PC-3 (cell line): ENCODE data around the gene OSCAR.

Experiments used
- CTCF ChIP-seq: fragments of 300-600 bp; sonication (generic); conservative IDR thresholded peaks from 2 replicates; pipeline ENCODE4 v1.5.1; 2017; ENCODE audit warnings: antibody characterized with exemption, low read depth, mild to moderate bottlenecking, low read length
- EZH2 ChIP-seq: fragments of 300-600 bp; sonication (generic); IDR thresholded peaks from one replicate; pipeline ENCODE4 v1.6.1; 2017; ENCODE audit warnings: antibody characterized with exemption, mild to moderate bottlenecking, low read length; ENCODE audit not compliant: unreplicated experiment
- EZH2phosphoT487 ChIP-seq: fragments of 300-600 bp; sonication (generic); IDR thresholded peaks from 2 replicates; pipeline ENCODE4 v1.6.1; 2018; ENCODE audit warnings: mild to moderate bottlenecking, antibody characterized with exemption, low read length, borderline replicate concordance

DNA sequence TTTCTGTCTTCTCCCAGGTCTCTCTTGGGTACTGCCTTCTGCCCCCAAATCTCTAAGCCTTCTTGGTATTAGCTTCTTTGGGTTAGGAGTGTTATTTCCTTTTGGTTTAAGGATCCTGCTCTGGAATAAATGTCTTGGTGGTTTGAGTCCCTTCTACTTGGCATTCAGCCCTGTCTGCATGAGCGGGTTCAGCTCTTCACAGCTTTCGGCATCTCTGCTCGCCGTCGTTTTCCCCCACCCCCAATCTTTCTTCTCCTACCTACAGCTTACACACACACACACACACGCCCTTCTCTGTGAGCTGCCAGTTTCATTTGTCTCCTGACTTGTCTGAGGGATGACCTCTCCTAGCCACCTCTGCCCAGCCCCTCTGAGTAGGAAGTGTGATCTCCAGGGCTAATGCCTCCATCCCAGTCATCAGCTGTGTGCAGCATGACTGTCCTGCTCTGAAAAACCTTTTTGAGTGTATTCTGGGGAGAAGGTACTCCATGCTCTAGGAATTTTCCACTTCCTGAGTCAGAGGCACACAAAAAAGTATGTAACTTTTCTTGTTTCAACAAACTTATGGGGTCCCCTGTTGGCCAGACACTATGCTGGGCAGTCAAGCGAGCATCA is 41.7 kb upstream of the OSCAR start:
- TF ChIP-seq CTCF (no peak), EZH2phosphoT487 (no peak), EZH2 (no peak)
